HL-60 (cell line): ENCODE measurements around the gene DNM3.

Experiments used
- CTCF ChIP-seq: IDR thresholded peaks from one replicate; pipeline ENCODE4 v1.5.1; 2011; ENCODE audit warnings: low read length, control low read depth, inconsistent platforms; ENCODE audit not compliant: insufficient read depth
- GABPA ChIP-seq: IDR thresholded peaks from 2 replicates; pipeline ENCODE4 v1.6.1; 2012; ENCODE audit warnings: low read depth
- POLR2AphosphoS5 ChIP-seq: IDR thresholded peaks from 2 replicates; pipeline ENCODE4 v1.6.1; 2012; ENCODE audit warnings: low read depth
- REST ChIP-seq: IDR thresholded peaks from 2 replicates; pipeline ENCODE4 v1.6.1; 2012; ENCODE audit warnings: low read depth; ENCODE audit not compliant: insufficient replicate concordance
- SPI1 ChIP-seq: IDR thresholded peaks from 2 replicates; pipeline ENCODE4 v1.6.1; 2012; ENCODE audit warnings: low read depth, mild to moderate bottlenecking, borderline replicate concordance

DNA sequence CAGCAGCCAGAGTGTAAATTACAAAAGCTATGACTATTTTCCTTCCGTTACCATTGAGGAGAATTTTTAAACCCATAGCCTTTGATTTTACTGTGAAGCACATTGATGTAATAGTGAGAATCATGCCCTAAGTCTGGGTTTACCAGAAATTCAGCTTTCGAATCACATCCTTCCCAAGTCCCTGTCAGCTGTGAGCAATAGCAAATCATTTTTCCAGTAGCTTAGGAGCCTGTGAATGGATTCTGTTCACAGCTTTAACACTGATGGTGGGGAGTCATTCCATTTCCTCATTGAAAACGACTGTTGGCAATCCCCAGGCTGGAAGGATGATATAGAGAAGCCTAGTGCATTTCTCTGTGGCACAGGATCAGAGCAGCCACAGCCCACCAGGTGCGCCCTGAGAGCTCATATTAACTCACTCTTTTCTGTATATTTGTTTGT lies 497.0 kb downstream of the DNM3 start:
- TF ChIP-seq POLR2AphosphoS5 (no peak), CTCF (no peak), GABPA (no peak), REST (no peak), SPI1 (no peak)
